ENCODE data around the gene SLC6A18.
"Not testable (repeated sequence)": the region's sequence is repeated elsewhere in the genome, so short reads cannot be mapped to it uniquely, and the experiment has no call there.

The SLC6A18 gene

DNA sequence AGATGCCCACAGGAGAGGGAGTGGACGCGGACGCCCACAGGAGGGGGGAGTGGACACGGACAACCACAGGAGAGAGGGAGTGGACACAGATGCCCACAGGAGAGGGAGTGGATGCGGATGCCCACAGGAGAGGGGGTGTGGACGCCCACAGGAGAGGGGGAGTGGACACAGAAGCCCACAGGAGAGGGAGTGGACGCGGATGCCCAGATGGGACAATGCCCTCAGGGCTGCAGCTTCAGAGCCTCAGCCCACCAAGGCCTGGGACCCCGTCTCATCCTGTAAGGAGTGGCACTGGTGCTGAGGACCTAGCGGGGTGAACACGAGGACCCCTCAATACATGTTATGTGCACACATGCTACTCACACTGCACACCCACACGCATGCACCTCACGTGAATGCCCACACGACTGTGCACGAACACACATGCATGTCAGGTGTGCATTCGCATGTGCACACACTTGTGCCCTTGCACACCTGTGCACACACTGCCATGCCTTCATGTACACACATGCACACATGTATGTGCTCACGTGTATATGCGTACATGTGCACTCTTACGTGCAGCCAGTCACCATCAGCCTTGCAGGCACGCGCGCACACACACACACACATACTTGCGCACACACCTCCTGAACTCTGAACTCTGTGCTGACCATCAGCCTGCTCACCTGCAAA, 34.8 kb downstream of the SLC6A18 start:
- no peak for DNase-seq

GRCh38 chr5:1261643-1262042, 36.5 kb downstream of the SLC6A18 start:
- DNase-seq: no peak

- DNase-seq: no peak
These were observed 37.2 kb downstream of the SLC6A18 start for GRCh38 chr5:1262381-1262780.

DNA sequence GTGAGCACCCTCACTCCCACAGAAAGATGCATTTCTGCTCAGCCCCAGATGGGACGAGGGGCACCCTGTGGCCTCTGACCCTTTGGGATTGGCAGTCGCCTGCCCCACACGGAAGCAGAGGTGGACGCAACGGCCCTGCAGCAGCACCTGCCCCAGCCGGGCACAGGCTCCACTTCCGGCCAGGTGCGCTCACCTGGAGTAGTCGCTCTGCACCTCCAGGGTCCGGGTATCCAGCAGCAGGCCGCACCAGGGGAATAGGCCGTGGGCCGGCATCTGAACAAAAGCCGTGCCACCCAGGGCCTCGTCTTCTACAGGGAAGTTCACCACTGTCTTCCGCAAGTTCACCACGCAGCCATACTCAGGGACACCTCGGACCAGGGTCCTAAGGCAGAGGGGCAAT, 39.0 kb downstream of the SLC6A18 start:
- DNase-seq: no peak

DNA sequence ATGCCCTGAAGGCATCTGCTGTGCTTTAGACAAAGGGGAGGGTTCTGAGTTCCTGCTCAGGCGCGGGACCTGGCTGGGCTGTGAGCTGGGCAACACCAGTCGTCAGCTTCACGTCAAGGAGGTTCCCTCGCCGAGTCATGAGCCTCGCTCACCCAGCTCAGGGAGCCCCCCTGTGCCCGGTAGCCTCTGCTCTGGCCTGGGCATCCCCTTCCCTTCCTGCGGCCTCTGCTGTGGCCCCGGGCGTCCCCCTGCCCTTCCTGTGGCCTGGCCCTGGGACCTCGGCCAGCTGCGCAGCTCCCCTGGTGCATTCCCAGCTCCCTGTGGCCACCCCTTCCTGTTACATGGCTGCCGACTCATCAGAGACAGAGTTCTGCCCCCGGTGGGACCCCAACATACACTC, 39.8 kb downstream of the SLC6A18 start:
- no peak for DNase-seq

DNA sequence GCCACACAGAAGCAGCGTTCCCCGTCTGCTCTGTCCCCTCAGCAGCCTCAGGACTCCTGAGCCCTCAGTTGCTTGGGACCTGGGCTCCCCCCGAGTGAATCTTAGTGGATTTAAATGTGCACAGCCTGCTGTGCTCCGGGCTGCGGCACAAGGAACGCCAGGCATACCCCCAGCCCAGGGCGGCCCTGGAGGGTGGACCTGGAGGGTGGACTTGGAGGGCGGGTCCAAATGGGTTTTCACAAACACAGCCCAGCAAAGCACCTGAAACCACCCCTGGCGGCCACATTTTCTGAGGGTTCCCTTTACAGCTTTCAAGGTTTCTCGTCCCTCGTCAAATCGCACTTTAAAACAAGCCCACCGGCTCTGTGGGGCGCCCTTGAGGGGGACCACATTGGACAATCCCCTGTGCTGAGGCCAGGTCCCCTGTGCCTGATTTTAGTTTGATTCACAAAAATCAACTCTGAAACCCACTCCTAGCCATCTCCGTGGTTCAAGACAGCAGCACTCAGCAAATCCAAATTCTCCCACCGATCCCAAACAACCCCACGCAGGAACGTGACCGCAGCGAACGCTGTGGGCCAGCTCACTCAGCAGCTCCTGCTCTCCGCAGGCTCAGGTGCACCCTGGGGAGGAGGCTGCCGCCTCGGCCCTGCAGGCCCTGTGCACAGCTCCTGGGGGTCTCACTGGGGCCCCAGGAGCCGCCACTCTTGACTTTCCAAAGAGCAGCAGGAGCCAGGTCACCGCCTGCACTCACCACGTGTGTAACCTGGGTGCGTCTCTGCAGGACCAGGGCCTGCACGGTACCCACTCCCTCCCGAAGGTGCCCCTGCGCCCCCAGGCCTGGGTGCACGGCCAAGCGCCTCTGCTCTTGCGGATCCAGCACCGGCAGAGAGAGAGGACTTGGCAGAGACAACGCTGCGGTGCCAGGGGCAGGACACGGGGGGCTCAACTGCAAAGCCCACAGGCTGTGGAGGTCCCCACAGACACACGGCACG, 40.6 kb downstream of the SLC6A18 start:
- DNase-seq: no peak

- DNase-seq: no peak
These were observed 41.6 kb downstream of the SLC6A18 start for GRCh38 chr5:1266791-1267190.

DNA sequence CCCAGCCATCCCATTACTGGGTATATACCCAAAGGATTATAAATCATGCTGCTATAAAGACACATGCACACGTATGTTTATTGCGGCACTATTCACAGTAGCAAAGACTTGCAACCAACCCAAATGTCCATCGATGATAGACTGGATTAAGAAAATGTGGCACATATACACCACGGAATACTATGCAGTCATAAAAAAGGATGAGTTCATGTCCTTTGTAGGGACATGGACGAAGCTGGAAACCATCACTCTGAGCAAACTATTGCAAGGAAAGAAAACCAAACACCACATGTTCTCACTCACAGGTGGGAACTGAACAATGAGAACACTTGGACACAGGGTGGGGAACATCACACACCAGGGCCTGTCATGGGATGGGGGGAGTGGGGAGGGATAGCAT, 42.3 kb downstream of the SLC6A18 start:
- not testable (repeated sequence) for DNase-seq

DNA sequence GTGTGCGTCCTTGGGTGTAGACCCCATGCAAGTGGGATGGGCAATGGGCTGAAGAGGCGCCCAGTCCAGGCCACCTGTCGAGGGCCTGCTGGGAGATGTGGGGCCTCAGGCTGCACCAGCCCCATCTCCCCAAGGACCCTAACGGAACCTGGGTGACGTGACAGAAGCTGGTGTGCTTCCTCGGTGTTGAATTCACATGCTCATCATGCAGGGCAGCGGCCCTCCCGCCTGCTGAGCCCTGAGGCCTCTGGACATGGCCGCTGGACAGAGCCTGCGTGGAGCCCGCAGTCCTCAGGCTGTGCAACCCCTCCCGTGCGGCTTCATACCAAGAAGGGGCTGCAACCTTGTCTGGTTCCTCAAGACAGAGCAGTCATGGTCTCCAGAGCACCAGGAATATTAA, 42.9 kb downstream of the SLC6A18 start:
- DNase-seq: no peak

DNA sequence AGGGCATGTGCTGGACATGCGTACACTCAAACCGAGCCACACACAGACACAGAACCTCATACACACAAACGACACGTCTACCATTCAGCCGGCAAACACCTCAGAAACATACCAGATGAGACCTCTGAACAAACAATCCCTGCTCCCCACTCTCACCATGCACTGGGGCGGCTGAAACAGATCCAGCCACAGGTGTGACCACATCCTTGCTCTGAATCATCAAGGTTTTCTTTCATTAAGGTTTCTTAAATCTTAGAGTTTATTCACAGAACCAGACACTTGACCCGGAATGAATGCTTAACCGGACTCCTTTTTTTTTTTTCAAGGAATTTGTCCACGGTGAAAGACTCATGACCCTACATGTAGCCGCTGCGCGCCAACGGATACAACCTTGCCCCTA, 43.5 kb downstream of the SLC6A18 start:
- no peak for DNase-seq

GRCh38 chr5:1270426-1270825, 45.2 kb downstream of the SLC6A18 start:
- DNase-seq: no peak

DNA sequence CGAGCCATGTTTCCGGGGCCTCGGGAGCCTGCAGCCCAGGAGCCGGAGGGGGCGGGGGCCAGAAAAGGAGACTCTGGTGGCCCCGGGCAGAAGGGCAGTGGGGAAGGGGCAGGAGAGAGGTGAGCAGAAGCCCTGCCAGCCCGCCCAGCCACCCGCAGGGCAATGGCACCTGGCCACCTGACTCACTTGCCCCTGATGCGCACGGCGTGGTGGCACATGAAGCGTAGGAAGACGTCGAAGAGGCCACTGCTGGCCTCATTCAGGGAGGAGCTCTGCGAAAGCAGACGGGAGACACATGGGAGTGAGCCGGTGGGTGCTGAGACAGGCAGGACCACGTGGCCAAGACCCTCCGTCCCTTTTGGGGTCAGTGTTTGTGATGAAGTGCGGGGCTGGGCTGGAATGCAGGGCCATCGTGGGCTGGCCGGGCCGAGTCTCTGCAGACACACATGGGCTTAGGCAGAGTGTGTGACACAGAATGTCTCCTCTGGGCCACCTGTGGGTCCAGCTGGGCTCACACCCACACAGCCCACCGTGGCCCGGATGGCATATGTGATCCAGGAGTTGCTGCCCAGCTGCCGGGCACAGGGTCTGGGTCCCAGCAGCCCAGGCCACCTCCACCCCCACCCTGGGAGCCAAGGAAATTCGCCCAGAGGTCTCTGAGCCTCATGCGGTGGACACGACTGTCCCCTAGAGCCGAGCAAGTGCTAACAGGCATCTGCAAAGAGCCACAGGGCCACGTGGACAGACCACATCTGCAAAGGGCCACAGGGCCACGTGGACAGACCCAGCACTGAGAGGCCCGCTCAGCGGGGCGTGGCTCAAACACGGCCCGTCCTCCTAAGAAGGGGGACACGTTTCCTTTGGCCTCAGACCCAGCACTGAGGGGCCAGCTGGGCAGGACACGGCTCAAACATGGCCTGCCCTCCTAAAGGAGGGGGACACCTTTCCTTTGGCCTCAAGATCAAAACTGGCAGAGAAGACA, 46.0 kb downstream of the SLC6A18 start:
- DNase-seq: no peak

DNA sequence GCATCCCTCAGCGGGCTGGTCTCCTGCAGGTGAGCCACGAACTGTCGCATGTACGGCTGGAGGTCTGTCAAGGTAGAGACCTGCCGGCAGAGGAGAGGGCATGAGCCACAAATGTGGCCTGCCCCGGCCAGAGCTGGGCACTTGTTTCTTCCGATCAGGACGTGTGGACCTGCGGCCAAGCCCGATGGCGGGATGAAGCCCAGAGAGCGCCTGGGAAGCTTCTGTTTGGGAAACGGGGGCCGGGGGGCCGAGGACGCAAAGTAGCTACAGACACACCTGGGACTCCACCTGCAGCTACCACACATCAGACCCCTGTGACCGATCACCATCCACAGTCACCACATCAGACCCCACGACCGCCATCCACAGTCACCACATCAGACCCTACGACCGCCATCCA, 47.0 kb downstream of the SLC6A18 start:
- DNase-seq: no peak

DNA sequence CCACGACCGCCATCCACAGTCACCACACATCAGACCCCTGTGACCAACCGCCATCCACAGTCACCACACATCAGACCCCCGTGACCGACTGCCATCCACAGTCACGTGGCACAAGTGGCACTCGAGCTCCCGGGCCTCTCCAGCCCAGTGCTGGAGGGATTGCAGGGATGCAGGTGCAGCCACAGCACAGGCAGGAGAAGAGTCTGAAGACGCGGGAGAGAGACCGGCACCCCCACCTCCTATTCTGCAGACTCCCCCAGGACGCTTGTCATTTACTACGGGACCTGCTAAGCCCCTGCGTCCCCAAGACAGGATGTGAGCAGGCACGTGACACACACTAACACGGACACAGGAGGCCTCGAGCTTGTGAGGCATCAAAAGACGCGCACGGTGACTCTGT, 48.6 kb downstream of the SLC6A18 start:
- DNase-seq: no peak

DNA sequence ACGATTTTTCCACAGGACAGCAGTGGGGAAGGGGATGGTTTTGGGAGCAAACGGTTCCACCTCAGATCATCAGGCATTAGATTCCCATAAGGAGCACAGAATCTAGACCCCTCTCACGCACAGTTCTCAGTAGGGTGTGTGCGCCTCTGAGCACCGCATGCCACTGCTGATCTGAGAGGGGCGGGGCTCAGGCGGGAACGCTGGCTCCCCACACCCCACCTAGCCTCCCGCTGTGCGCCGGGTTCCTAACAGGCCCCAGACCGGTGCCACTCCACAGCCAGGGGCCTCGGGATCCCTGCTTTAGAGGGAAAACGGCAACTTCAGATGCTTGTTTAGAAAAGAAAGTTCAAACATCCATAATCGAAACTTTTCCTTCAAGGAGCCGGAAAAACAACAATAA, 49.3 kb downstream of the SLC6A18 start:
- DNase-seq: no peak

GRCh38 chr5:1275397-1276391, 50.5 kb downstream of the SLC6A18 start:
- not testable (repeated sequence) for DNase-seq

GRCh38 chr5:1276930-1277329, 51.7 kb downstream of the SLC6A18 start:
- no peak for DNase-seq

GRCh38 chr5:1277331-1277730, 52.1 kb downstream of the SLC6A18 start:
- no peak for DNase-seq

DNA sequence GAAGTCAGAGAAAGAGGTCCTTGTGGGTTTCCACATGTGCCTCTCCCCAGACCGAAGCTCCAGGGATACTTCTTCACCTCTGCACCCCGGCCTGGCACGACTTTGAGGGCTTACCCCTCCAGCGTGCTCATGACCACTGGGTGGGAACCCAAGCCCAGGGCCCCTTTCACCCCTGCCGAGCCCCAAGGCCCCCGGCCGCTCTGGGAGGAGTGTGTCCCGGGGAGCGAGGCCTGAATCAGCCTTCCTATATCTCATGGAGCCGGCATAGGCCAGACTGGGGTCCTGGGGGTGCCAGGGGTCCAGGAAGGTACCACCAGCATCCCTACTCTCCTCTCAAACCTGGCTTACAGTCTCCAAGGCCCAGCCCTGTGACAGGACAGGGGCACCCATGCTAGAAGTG, 52.6 kb downstream of the SLC6A18 start:
- no peak for DNase-seq

DNA sequence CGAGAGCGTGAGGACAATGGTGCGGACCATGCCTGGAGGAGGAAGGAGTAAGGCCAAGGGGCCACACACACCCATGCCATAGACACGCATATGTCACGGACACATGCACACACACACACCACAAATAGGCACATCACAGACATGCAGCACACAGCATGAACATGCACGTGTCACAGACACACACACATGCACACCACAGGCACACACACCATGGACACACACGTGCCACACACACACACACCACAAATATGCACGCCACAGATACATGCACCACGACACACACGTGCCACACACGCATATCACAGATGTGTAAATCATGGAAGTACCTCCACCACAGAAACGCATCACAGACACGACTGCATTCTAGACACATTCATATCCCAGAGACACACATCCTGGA, 53.0 kb downstream of the SLC6A18 start:
- DNase-seq: no peak

- DNase-seq: no peak
These were observed 53.7 kb downstream of the SLC6A18 start for GRCh38 chr5:1278656-1279442.

Measured in hippocampal formation (tissue), 2 donors.